ENCODE results near the gene OAS3.

The OAS3 gene

DNA sequence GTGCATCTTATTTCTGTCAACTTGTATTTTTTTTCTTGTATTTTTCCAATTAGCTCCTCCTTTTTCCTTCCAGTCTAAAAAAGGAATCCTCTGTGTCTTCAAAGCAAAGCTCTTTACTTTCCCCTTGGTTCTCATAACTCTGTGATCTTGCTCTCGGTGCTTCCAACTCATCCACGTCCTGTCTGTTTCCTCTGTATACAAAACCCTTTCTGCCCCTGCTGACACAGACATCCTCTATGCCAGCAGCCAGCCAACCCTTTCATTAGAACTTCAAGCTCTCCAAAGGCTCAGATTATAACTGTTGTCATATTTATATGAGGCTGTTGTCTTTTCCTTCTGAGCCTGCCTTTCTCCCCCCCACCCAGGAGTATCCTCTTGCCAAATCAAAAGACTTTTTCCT, 72.4 kb downstream of the OAS3 start:
- Histone ChIP-seq H3K4me3 (replicated peaks; ENCODE audit: low read depth, low read length) (no peak overlapping the region), H3K36me3 (ENCODE audit: control insufficient read depth, insufficient read depth, low read length) (peaks cover 32% of the 10 kb centered on the region), H3K27me3 (replicated peaks; ENCODE audit: control insufficient read depth, insufficient read depth, low read length) (no peaks in the 10 kb centered on the region)
- TF ChIP-seq, protein P1, sequence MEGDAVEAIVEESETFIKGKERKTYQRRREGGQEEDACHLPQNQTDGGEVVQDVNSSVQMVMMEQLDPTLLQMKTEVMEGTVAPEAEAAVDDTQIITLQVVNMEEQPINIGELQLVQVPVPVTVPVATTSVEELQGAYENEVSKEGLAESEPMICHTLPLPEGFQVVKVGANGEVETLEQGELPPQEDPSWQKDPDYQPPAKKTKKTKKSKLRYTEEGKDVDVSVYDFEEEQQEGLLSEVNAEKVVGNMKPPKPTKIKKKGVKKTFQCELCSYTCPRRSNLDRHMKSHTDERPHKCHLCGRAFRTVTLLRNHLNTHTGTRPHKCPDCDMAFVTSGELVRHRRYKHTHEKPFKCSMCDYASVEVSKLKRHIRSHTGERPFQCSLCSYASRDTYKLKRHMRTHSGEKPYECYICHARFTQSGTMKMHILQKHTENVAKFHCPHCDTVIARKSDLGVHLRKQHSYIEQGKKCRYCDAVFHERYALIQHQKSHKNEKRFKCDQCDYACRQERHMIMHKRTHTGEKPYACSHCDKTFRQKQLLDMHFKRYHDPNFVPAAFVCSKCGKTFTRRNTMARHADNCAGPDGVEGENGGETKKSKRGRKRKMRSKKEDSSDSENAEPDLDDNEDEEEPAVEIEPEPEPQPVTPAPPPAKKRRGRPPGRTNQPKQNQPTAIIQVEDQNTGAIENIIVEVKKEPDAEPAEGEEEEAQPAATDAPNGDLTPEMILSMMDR (IDR thresholded peaks at IDR 0.05; ENCODE audit: insufficient read depth, low read length, poor library complexity, severe bottlenecking): no peak
- no peak for DNase-seq (ENCODE audit: extremely low read depth, insufficient read length)

DNA sequence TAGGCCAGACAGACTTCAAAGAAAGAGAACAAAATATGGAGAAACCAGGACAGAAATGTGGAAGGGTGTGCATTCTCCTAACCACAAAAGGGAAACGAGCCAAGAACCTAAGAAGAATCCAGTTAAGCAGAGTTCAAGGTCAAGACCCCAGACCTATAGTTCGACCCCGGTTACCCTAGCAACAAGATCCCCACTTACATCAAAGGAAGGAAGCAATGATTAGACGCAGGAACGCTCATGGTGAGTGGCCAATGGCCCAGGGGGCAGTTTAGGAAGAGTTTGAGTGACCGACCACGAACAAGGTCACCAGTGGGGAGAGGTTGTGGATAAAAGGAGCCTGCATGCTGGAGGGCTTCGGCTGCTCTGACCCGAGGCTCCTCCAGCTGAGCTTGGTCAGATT, 76.3 kb downstream of the OAS3 start:
- no peak overlapping the region for H3K4me3 ChIP-seq (replicated peaks; ENCODE audit: low read depth, low read length)
- peaks cover 8% of the 10 kb centered on the region for H3K36me3 ChIP-seq (ENCODE audit: control insufficient read depth, insufficient read depth, low read length)
- H3K27me3 ChIP-seq (replicated peaks; ENCODE audit: control insufficient read depth, insufficient read depth, low read length): no peaks in the 10 kb centered on the region
- no peak for DNase-seq (ENCODE audit: extremely low read depth, insufficient read length)
- TF ChIP-seq, protein P1 (IDR thresholded peaks at IDR 0.05; ENCODE audit: insufficient read depth, low read length, poor library complexity, severe bottlenecking): no peak

DNA sequence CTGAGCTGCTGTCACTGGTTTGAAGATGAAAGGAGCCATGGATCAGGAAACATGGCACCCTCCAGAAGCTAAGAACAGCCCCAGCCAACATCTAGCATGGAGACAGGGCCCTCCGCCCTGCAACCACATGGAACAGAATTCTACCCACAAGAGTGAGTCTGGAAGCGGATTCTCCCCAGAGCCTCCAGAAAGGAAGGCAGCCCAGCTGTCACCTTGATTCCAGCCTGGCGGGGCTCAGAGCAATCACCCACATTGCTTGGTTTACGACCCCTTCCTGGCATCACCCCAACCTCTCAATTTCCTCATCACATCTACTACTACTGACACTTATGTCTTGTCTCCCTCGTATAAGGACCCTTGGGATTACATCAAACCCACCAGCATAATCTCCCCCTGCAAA, 78.5 kb downstream of the OAS3 start:
- DNase-seq (ENCODE audit: extremely low read depth, insufficient read length): no peak
- TF ChIP-seq, protein P1 (IDR thresholded peaks at IDR 0.05; ENCODE audit: insufficient read depth, low read length, poor library complexity, severe bottlenecking): no peak
- H3K36me3 ChIP-seq (ENCODE audit: control insufficient read depth, insufficient read depth, low read length): no peaks in the 10 kb centered on the region; the same call in 1 of the 2 replicates

DNA sequence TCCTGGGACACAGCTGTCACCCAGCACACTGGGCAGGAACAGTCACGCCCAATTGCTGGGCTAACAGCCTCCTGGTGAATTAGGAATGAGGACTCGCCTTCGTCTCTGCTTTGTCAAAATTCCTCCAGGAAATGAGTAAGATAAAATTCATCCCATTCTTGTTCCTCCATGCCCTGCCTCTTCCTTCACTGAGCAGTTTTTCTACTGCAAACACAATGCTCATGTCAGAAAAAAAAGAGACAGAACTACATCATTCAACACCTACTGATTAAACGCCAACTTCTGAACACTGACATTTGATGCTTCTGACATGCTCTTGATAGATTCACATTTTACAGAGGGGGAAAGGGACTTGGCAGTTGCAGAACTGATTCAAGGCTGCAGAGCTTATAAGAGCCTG, 80.8 kb downstream of the OAS3 start:
- H3K36me3 ChIP-seq (ENCODE audit: control insufficient read depth, insufficient read depth, low read length): no peaks in the 10 kb centered on the region
- no peak overlapping the region for H3K4me3 ChIP-seq (replicated peaks; ENCODE audit: low read depth, low read length)
- H3K27me3 ChIP-seq (replicated peaks; ENCODE audit: control insufficient read depth, insufficient read depth, low read length): no peaks in the 10 kb centered on the region
- no peak for DNase-seq (ENCODE audit: extremely low read depth, insufficient read length)
- TF ChIP-seq, protein P1 (IDR thresholded peaks at IDR 0.05; ENCODE audit: insufficient read depth, low read length, poor library complexity, severe bottlenecking): no peak

More for the DNA sequence above, 78.5 kb downstream of the OAS3 start:
- H3K27me3 ChIP-seq (replicated peaks; ENCODE audit: control insufficient read depth, insufficient read depth, low read length): no peaks in the 10 kb centered on the region
- H3K4me3 ChIP-seq (replicated peaks; ENCODE audit: low read depth, low read length): no peak overlapping the region

DNA sequence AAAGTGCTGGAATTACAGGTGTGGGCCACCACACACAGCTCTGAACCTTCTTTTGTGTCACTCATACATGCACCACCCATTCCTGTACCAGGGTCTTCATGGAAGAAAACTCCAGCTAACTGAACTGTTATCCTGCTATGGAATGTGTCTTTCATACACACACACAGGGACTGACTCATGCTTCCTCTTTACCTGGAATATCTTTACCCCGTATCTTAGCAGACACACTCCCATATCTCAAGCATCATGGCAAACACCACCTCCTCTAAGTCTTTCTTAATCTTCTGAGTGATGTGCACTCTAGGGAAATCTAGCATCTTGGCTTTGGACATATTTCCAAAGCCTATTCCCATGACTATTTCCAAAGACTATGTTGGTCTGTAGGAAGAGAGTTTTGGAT, 83.2 kb downstream of the OAS3 start:
- DNase-seq (ENCODE audit: extremely low read depth, insufficient read length): no peak
- TF ChIP-seq, protein P1 (IDR thresholded peaks at IDR 0.05; ENCODE audit: insufficient read depth, low read length, poor library complexity, severe bottlenecking): no peak
- no peak overlapping the region for H3K4me3 ChIP-seq (replicated peaks; ENCODE audit: low read depth, low read length)
- H3K36me3 ChIP-seq (ENCODE audit: control insufficient read depth, insufficient read depth, low read length): no peaks in the 10 kb centered on the region
- no peaks in the 10 kb centered on the region for H3K27me3 ChIP-seq (replicated peaks; ENCODE audit: control insufficient read depth, insufficient read depth, low read length)
